GM12878 (cell line): ENCODE results near the gene KASH5. TPM values are rescaled to one million over a fixed set of nuclear protein-coding genes. Genes with fewer than 3 reads are reported as not detected.

Experiments used
- CREB1 ChIP-seq: IDR thresholded peaks from 2 replicates; pipeline ENCODE4 v1.6.1; 2012; ENCODE audit warnings: low read depth, mild to moderate bottlenecking, inconsistent platforms
- E2F4 ChIP-seq: IDR thresholded peaks from 2 replicates; pipeline ENCODE4 v1.6.1; 2012; ENCODE audit warnings: low read depth, low read length, improper control_type of control experiment
- HDGF ChIP-seq: fragments of 450-650 bp; IDR thresholded peaks from 2 replicates; pipeline ENCODE4 v1.6.1; 2016; ENCODE audit warnings: antibody characterized with exemption
- IKZF2 ChIP-seq, 2 experiments: fragments of 450-650 bp; IDR thresholded peaks; 2 replicates each; pipeline ENCODE4 v1.6.1; 2017; ENCODE audit warnings: mild to moderate bottlenecking in 2 of 2, moderate library complexity in 2 of 2
- IRF5 ChIP-seq: fragments of 450-650 bp; IDR thresholded peaks from 2 replicates; pipeline ENCODE4 v1.6.1; 2017; ENCODE audit warnings: borderline replicate concordance
- MEF2A ChIP-seq: IDR thresholded peaks from 2 replicates; pipeline ENCODE4 v1.6.1; 2011; ENCODE audit warnings: low read depth, mild to moderate bottlenecking, low read length, moderate library complexity; ENCODE audit not compliant: insufficient read depth
- MEF2B ChIP-seq: fragments of 450-650 bp; IDR thresholded peaks from 2 replicates; pipeline ENCODE4 v1.6.1; 2018; ENCODE audit warnings: mild to moderate bottlenecking, moderate library complexity; ENCODE audit not compliant: partially characterized antibody, poor library complexity, severe bottlenecking
- NFYB ChIP-seq: IDR thresholded peaks from 2 replicates; pipeline ENCODE4 v1.6.1; 2011; ENCODE audit warnings: low read depth, mild to moderate bottlenecking, low read length, improper control_type of control experiment, moderate library complexity; ENCODE audit not compliant: insufficient read depth
- POU2F2 ChIP-seq: IDR thresholded peaks from 3 replicates; pipeline ENCODE4 v1.6.1; 2011; ENCODE audit warnings: low read depth, mild to moderate bottlenecking, low read length, borderline replicate concordance
- SIN3A ChIP-seq: IDR thresholded peaks from 2 replicates; pipeline ENCODE4 v1.6.1; 2012; ENCODE audit warnings: low read depth, low read length, improper control_type of control experiment
- SMC3 ChIP-seq: IDR thresholded peaks from 2 replicates; pipeline ENCODE4 v1.6.1; 2011; ENCODE audit warnings: low read length, improper control_type of control experiment, borderline replicate concordance
- SREBF2 ChIP-seq: IDR thresholded peaks from 2 replicates; pipeline ENCODE4 v1.6.1; 2012; ENCODE audit warnings: mild to moderate bottlenecking, low read length
- SRF ChIP-seq, 2 experiments: IDR thresholded peaks; 2 replicates each; pipeline ENCODE4 v1.6.1; 2011; ENCODE audit warnings: low read depth in 2 of 2, low read length in 2 of 2, mild to moderate bottlenecking in 1 of 2, moderate library complexity in 1 of 2
- polyA plus RNA-seq, 11 experiments: library from polyadenylated mRNA; depleted of rRNA in 4 of 11; unstranded in 6 of 11; stranded (reverse) in 5 of 11; fragments of >200 nt; fragmentation: Nextera tagmentation in 4 of 11; fragmentation: Illumina TruSeq in 1 of 11; extraction: Ambion mirVana in 4 of 11; extraction: Trizol in 1 of 11; gene quantifications; 1 replicate in 1 of 11; 2 replicates in 10 of 11; pipeline versions ENCODE4 v1.2.1 to v1.2.3, GENCODE V29; 2011 to 2016; ENCODE audit warnings: inconsistent platforms in 2 of 11, missing spikeins in 2 of 11, low read depth in 1 of 11
- total RNA-seq, 4 experiments: library from RNA; depleted of rRNA in 3 of 4; stranded (reverse); fragments of >200 nt in 3 of 4; fragmentation: Illumina TruSeq in 1 of 4; extraction: Trizol in 1 of 4; gene quantifications; 2 replicates each; pipeline versions ENCODE4 v1.2.1 to v1.2.3, GENCODE V29; 2013 to 2021
- TF ChIP-seq, protein P1 (sequence below): IDR thresholded peaks from 2 replicates; pipeline ENCODE4 v1.6.1; 2012; ENCODE audit warnings: improper control_type of control experiment, low read depth, low read length; ENCODE audit not compliant: insufficient replicate concordance
- TF ChIP-seq, protein P2 (sequence below): IDR thresholded peaks from 2 replicates; pipeline ENCODE4 v1.6.1; 2011; ENCODE audit warnings: low read depth, low read length, improper control_type of control experiment, borderline replicate concordance
- TF ChIP-seq, protein P3 (sequence below): IDR thresholded peaks from 2 replicates; pipeline ENCODE4 v1.6.1; 2012; ENCODE audit warnings: low read depth, low read length, improper control_type of control experiment
- TF ChIP-seq, protein P4 (sequence below): fragments of 450-650 bp; IDR thresholded peaks from 2 replicates; pipeline ENCODE4 v1.6.1; 2018; ENCODE audit warnings: mild to moderate bottlenecking, low read depth, moderate library complexity; ENCODE audit not compliant: partially characterized antibody

KASH5 gene
- total and polyA plus RNA-seq, 10 of the 15 experiments (the other 5 are each of a cell fraction or from before 2014, with no cell fraction given): 0.03 to 0.06 (median 0.05) TPM; not detected in 7

DNA sequence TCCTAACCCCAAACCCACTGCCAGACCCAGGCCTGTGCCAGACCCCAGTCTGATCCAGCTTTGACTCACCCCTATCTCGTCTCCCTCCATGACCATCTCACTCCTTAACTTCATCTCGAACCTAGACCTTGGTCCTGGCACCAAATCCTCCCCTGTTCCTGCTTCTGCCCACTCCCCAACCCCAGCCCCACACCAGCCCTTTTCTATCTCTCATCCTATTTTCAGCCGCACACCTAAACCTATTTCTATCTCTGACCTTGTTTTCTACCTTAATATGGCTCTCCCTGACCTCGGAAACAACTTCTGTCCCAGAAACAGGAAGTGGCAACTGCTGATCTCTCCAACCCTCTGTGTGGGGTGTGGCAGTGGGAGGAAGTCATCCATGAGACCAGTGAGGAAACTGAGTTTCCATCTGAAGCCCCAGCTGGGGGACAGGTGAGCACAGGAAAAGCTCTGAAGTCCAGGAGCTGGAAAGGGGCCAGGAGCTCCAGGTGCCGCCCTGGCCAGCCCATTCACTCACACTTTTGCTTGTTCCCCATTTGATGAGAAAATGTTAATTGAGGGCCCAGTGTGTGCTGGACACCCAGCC lies 21.5 kb downstream of the KASH5 start (continued):
- TF ChIP-seq, protein P1, sequence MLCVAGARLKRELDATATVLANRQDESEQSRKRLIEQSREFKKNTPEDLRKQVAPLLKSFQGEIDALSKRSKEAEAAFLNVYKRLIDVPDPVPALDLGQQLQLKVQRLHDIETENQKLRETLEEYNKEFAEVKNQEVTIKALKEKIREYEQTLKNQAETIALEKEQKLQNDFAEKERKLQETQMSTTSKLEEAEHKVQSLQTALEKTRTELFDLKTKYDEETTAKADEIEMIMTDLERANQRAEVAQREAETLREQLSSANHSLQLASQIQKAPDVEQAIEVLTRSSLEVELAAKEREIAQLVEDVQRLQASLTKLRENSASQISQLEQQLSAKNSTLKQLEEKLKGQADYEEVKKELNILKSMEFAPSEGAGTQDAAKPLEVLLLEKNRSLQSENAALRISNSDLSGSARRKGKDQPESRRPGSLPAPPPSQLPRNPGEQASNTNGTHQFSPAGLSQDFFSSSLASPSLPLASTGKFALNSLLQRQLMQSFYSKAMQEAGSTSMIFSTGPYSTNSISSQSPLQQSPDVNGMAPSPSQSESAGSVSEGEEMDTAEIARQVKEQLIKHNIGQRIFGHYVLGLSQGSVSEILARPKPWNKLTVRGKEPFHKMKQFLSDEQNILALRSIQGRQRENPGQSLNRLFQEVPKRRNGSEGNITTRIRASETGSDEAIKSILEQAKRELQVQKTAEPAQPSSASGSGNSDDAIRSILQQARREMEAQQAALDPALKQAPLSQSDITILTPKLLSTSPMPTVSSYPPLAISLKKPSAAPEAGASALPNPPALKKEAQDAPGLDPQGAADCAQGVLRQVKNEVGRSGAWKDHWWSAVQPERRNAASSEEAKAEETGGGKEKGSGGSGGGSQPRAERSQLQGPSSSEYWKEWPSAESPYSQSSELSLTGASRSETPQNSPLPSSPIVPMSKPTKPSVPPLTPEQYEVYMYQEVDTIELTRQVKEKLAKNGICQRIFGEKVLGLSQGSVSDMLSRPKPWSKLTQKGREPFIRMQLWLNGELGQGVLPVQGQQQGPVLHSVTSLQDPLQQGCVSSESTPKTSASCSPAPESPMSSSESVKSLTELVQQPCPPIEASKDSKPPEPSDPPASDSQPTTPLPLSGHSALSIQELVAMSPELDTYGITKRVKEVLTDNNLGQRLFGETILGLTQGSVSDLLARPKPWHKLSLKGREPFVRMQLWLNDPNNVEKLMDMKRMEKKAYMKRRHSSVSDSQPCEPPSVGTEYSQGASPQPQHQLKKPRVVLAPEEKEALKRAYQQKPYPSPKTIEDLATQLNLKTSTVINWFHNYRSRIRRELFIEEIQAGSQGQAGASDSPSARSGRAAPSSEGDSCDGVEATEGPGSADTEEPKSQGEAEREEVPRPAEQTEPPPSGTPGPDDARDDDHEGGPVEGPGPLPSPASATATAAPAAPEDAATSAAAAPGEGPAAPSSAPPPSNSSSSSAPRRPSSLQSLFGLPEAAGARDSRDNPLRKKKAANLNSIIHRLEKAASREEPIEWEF: no peak
- no peak for TF ChIP-seq SREBF2
- TF ChIP-seq, protein P2, sequence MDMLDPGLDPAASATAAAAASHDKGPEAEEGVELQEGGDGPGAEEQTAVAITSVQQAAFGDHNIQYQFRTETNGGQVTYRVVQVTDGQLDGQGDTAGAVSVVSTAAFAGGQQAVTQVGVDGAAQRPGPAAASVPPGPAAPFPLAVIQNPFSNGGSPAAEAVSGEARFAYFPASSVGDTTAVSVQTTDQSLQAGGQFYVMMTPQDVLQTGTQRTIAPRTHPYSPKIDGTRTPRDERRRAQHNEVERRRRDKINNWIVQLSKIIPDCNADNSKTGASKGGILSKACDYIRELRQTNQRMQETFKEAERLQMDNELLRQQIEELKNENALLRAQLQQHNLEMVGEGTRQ: no peak
- TF ChIP-seq, protein P3, sequence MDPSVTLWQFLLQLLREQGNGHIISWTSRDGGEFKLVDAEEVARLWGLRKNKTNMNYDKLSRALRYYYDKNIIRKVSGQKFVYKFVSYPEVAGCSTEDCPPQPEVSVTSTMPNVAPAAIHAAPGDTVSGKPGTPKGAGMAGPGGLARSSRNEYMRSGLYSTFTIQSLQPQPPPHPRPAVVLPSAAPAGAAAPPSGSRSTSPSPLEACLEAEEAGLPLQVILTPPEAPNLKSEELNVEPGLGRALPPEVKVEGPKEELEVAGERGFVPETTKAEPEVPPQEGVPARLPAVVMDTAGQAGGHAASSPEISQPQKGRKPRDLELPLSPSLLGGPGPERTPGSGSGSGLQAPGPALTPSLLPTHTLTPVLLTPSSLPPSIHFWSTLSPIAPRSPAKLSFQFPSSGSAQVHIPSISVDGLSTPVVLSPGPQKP: no peak
- no peak for TF ChIP-seq SIN3A
- TF ChIP-seq E2F4: no peak
- no peak for TF ChIP-seq POU2F2
- no peak for TF ChIP-seq SRF (IDR thresholded peaks at IDR 0.05; ENCODE audit: low read depth in 2 of 2, low read length in 2 of 2)
- TF ChIP-seq, protein P4, sequence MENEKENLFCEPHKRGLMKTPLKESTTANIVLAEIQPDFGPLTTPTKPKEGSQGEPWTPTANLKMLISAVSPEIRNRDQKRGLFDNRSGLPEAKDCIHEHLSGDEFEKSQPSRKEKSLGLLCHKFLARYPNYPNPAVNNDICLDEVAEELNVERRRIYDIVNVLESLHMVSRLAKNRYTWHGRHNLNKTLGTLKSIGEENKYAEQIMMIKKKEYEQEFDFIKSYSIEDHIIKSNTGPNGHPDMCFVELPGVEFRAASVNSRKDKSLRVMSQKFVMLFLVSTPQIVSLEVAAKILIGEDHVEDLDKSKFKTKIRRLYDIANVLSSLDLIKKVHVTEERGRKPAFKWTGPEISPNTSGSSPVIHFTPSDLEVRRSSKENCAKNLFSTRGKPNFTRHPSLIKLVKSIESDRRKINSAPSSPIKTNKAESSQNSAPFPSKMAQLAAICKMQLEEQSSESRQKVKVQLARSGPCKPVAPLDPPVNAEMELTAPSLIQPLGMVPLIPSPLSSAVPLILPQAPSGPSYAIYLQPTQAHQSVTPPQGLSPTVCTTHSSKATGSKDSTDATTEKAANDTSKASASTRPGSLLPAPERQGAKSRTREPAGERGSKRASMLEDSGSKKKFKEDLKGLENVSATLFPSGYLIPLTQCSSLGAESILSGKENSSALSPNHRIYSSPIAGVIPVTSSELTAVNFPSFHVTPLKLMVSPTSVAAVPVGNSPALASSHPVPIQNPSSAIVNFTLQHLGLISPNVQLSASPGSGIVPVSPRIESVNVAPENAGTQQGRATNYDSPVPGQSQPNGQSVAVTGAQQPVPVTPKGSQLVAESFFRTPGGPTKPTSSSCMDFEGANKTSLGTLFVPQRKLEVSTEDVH: no peak
- no peak for TF ChIP-seq CREB1
- TF ChIP-seq IRF5: no peak
- no peak for TF ChIP-seq MEF2A
- TF ChIP-seq MEF2B: peak; percentile 42
- TF ChIP-seq SMC3: no peak
- peak; percentile 59 to 70; a peak in 3 of 4 replicates for TF ChIP-seq IKZF2 (IDR thresholded peaks at IDR 0.05)
- TF ChIP-seq NFYB: no peak
- TF ChIP-seq HDGF: peak; percentile 50; the same call in 1 of the 2 replicates
